GM12878 (cell line): ENCODE data around the gene RASSF8. TPM values are rescaled to one million over a fixed set of nuclear protein-coding genes. Genes with fewer than 3 reads are reported as not detected.

Experiments
- ATAC-seq: fragments of 200-7000 bp; cut with Tn5 transposase; 3 replicates; pipeline ENCODE4 v1.9.1; 2020; ENCODE audit warnings: mild to moderate bottlenecking, moderate library complexity
- BruUV-seq: library from RNA; stranded (reverse); fragments of 400-500 nt; replicated peaks from 2 replicates; lab custom pipeline; 2021; lab: Mats Ljungman, UMichigan
- CTCF ChIA-PET: fragments of 300-600 bp; sonication (Branson Sonifier 250); formaldehyde crosslinking; extraction: SDS; loops from one replicate; lab custom pipeline; 2021; ENCODE audit warnings: inconsistent platforms; lab: Yijun Ruan, JAX
- POLR2A ChIA-PET: fragments of 350-600 bp; formaldehyde crosslinking; extraction: SDS; loops from one replicate; lab custom pipeline; 2021; ENCODE audit warnings: inconsistent platforms; lab: Charles Lee
- RAD21 ChIA-PET: fragments of 300-600 bp; sonication (Branson Sonifier 250); formaldehyde crosslinking; loops from one replicate; lab custom pipeline; 2023; ENCODE audit warnings: antibody characterized with exemption; ENCODE audit not compliant: unreplicated experiment; lab: Charles Lee
- SMC1A ChIA-PET: fragments of 300-600 bp; sonication (Branson Sonifier 250); formaldehyde crosslinking; loops from one replicate; lab custom pipeline; 2023; ENCODE audit not compliant: unreplicated experiment, uncharacterized antibody; lab: Charles Lee
- DNase-seq: peaks from one replicate; pipeline ENCODE4 v3.0.0-alpha.2; 2011; ENCODE audit warnings: low read depth, low spot score
- FAIRE-seq: peaks from 3 replicates; lab custom pipeline; 2011; peaks lifted over from hg19 to GRCh38; lab: Jason Lieb, UNC
- H2AFZ ChIP-seq: 2 replicates; pipeline ENCODE4 v1.6.0; 2011; ENCODE audit warnings: low read depth, low read length, control low read depth; ENCODE audit not compliant: control insufficient read depth
- H3K27ac ChIP-seq: 2 replicates; pipeline ENCODE4 v1.5.1; 2011; ENCODE audit warnings: control low read depth; ENCODE audit not compliant: control insufficient read depth, insufficient read depth
- H3K27me3 ChIP-seq, 2 experiments: replicated peaks in 1 of 2; 2 replicates each; pipeline versions ENCODE4 v1.6.0 to v1.6.1; 2011; ENCODE audit warnings: low read length in 1 of 2; ENCODE audit not compliant: control insufficient read depth in 2 of 2, insufficient read depth in 2 of 2
- H3K36me3 ChIP-seq, 2 experiments: 2 replicates each; pipeline ENCODE4 v1.5.1; 2011; ENCODE audit warnings: low read length in 1 of 2; ENCODE audit not compliant: control insufficient read depth in 2 of 2, insufficient read depth in 2 of 2
- H3K4me1 ChIP-seq: 2 replicates; pipeline ENCODE4 v1.6.1; 2011; ENCODE audit warnings: mild to moderate bottlenecking, low read length, moderate library complexity, mixed read lengths; ENCODE audit not compliant: control insufficient read depth, insufficient read depth
- H3K4me2 ChIP-seq: 2 replicates; pipeline ENCODE4 v1.6.0; 2011; ENCODE audit warnings: control low read depth; ENCODE audit not compliant: control insufficient read depth, insufficient read depth
- H3K4me3 ChIP-seq: fragments of 200-600 bp; sonication (generic); 2 replicates; pipeline ENCODE4 v1.5.1; 2016
- H3K79me2 ChIP-seq: 2 replicates; pipeline ENCODE4 v1.6.0; 2011; ENCODE audit warnings: low read length; ENCODE audit not compliant: control insufficient read depth, insufficient read depth
- H3K9ac ChIP-seq: 2 replicates; pipeline ENCODE4 v1.8.0; 2011; ENCODE audit warnings: low read length, control low read depth, mixed read lengths; ENCODE audit not compliant: control insufficient read depth, insufficient read depth
- H3K9me3 ChIP-seq: replicated peaks from 3 replicates; pipeline ENCODE4 v1.5.1; 2011; ENCODE audit warnings: mild to moderate bottlenecking, low read length; ENCODE audit not compliant: control insufficient read depth, insufficient read depth
- H4K20me1 ChIP-seq: 2 replicates; pipeline ENCODE4 v1.6.0; 2011; ENCODE audit not compliant: control insufficient read depth, insufficient read depth
- ASH2L ChIP-seq: fragments of 300-600, 200-600 bp; sonication (generic); IDR thresholded peaks from 2 replicates; pipeline ENCODE4 v1.6.1; 2017; ENCODE audit warnings: low read depth, mild to moderate bottlenecking, borderline replicate concordance
- BRCA1 ChIP-seq: IDR thresholded peaks from 2 replicates; pipeline ENCODE4 v1.6.1; 2011; ENCODE audit warnings: low read depth, low read length, improper control_type of control experiment
- EZH2 ChIP-seq: IDR thresholded peaks from 2 replicates; pipeline ENCODE4 v1.6.1; 2012; ENCODE audit warnings: low read depth, mild to moderate bottlenecking, control low read depth, inconsistent platforms, low read length, borderline replicate concordance; ENCODE audit not compliant: control insufficient read depth
- FOS ChIP-seq: IDR thresholded peaks from 3 replicates; pipeline ENCODE4 v1.6.1; 2011; ENCODE audit warnings: borderline replicate concordance; ENCODE audit not compliant: insufficient read length; ENCODE audit errors: extremely low read depth
- FOXM1 ChIP-seq: IDR thresholded peaks from 2 replicates; pipeline ENCODE4 v1.6.1; 2012; ENCODE audit warnings: low read depth, mild to moderate bottlenecking, inconsistent platforms, low read length, moderate library complexity
- HSF1 ChIP-seq: fragments of 150-350 bp; IDR thresholded peaks from 2 replicates; pipeline ENCODE4 v1.6.1; 2014; ENCODE audit warnings: mild to moderate bottlenecking, low read depth, low read length
- IRF3 ChIP-seq: fragments of 450-650 bp; IDR thresholded peaks from 2 replicates; pipeline ENCODE4 v1.6.1; 2014; ENCODE audit warnings: mild to moderate bottlenecking
- KDM1A ChIP-seq: fragments of 200-600 bp; sonication (generic); IDR thresholded peaks from 2 replicates; pipeline ENCODE4 v1.6.1; 2016; ENCODE audit warnings: borderline replicate concordance
- MAX ChIP-seq: IDR thresholded peaks from 2 replicates; pipeline ENCODE4 v1.6.1; 2012; ENCODE audit warnings: low read depth, low read length, improper control_type of control experiment
- MTA3 ChIP-seq: IDR thresholded peaks from 2 replicates; pipeline ENCODE4 v1.6.1; 2012; ENCODE audit warnings: low read length, inconsistent platforms, borderline replicate concordance
- POLR2AphosphoS2 ChIP-seq: IDR thresholded peaks from 2 replicates; pipeline ENCODE4 v1.6.1; 2011; ENCODE audit warnings: low read depth, mild to moderate bottlenecking, low read length, improper control_type of control experiment, moderate library complexity
- RBBP5 ChIP-seq: fragments of 200-600 bp; sonication (generic); conservative IDR thresholded peaks from 2 replicates; pipeline ENCODE4 v1.6.1; 2016
- SRF ChIP-seq, 2 experiments: IDR thresholded peaks; 2 replicates each; pipeline ENCODE4 v1.6.1; 2011; ENCODE audit warnings: low read depth in 2 of 2, low read length in 2 of 2, mild to moderate bottlenecking in 1 of 2, moderate library complexity in 1 of 2
- TBL1XR1 ChIP-seq: IDR thresholded peaks from 2 replicates; pipeline ENCODE4 v1.6.1; 2012; ENCODE audit warnings: low read depth, low read length, improper control_type of control experiment
- TCF3 ChIP-seq: IDR thresholded peaks from 2 replicates; pipeline ENCODE4 v1.6.1; 2012; ENCODE audit warnings: low read depth, mild to moderate bottlenecking, low read length, borderline replicate concordance; ENCODE audit not compliant: insufficient read depth
- TCF7 ChIP-seq: IDR thresholded peaks from 2 replicates; pipeline ENCODE4 v1.6.1; 2014; ENCODE audit warnings: antibody characterized with exemption, borderline replicate concordance
- WRNIP1 ChIP-seq: IDR thresholded peaks from 2 replicates; pipeline ENCODE4 v1.6.1; 2011; ENCODE audit warnings: low read depth, low read length, improper control_type of control experiment, borderline replicate concordance
- YBX1 ChIP-seq: fragments of 450-650 bp; IDR thresholded peaks from 2 replicates; pipeline ENCODE4 v1.6.1; 2016; ENCODE audit warnings: antibody characterized with exemption
- ZBED1 ChIP-seq: IDR thresholded peaks from 2 replicates; pipeline ENCODE4 v1.6.1; 2016; ENCODE audit warnings: borderline replicate concordance
- ZBTB11 ChIP-seq: fragments of 450-650 bp; formaldehyde crosslinking; IDR thresholded peaks from 2 replicates; pipeline ENCODE4 v1.5.0; 2022; ENCODE audit warnings: mild to moderate bottlenecking, missing genetic modification characterization
- WGBS: methylation state at CpG from one replicate; pipeline ENCODE4 v1.1.6; 2016; ENCODE audit warnings: low lambda C conversion rate; ENCODE audit not compliant: insufficient replicate concordance, insufficient coverage; ENCODE audit errors: missing lambda C conversion rate; 5-methylcytosine and 5-hydroxymethylcytosine counted together
- in situ Hi-C: fragments of 300-500 bp; cut with MboI; formaldehyde crosslinking; loops from 9 replicates; pipeline ENCODE4 v1.14.3; 2018; ENCODE audit warnings: mixed read lengths
- intact Hi-C: fragments of 100-400 bp; cut with micrococcal nuclease; formaldehyde crosslinking; loops from one replicate; pipeline ENCODE4 v1.14.2; 2022; ENCODE audit not compliant: unreplicated experiment
- polyA plus RNA-seq, 11 experiments: library from polyadenylated mRNA; depleted of rRNA in 4 of 11; unstranded in 6 of 11; stranded (reverse) in 5 of 11; fragments of >200 nt; fragmentation: Nextera tagmentation in 4 of 11; fragmentation: Illumina TruSeq in 1 of 11; extraction: Ambion mirVana in 4 of 11; extraction: Trizol in 1 of 11; gene quantifications; 1 replicate in 1 of 11; 2 replicates in 10 of 11; pipeline versions ENCODE4 v1.2.1 to v1.2.3, GENCODE V29; 2011 to 2016; ENCODE audit warnings: inconsistent platforms in 2 of 11, missing spikeins in 2 of 11, low read depth in 1 of 11
- total RNA-seq, 4 experiments: library from RNA; depleted of rRNA in 3 of 4; stranded (reverse); fragments of >200 nt in 3 of 4; fragmentation: Illumina TruSeq in 1 of 4; extraction: Trizol in 1 of 4; gene quantifications; 2 replicates each; pipeline versions ENCODE4 v1.2.1 to v1.2.3, GENCODE V29; 2013 to 2021

Gene RASSF8
- total and polyA plus RNA-seq, 10 of the 15 experiments (the other 5 are each of a cell fraction or from before 2014, with no cell fraction given) = 0.06 to 0.18 (median 0.08) TPM; not detected in 6

DNA sequence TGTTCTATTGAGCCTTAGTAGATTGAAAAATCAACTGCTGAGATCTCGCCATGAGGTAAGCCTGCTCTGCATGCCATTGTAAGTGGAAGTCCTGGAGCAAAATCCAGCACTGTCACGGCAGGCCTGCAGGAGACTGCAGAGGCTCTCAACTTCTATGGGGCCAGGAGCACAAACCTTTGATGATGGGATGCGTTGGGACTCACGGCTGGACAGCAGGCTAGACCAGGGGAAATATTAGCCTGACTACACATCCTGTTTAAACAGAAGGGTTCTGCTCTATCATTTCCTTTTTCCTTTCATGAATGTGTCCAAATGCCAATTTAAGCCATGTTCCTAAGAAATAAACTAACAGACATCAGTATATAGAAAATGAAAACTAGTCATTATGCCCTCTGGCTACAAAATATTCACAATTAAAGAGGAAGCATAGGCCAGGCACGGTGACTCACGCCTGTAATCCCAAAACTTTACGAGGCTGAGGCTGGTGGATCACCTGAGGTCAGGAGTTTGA is 33.9 kb upstream of the RASSF8 start:
- TF ChIP-seq YBX1 (no peak), WRNIP1 (no peak), TCF3 (no peak), TBL1XR1 (no peak), ASH2L (no peak), ZBED1 (no peak), FOXM1 (no peak), IRF3 (no peak), EZH2 (no peak), RBBP5 (no peak), MAX (no peak), TCF7 (no peak), POLR2AphosphoS2 (no peak), FOS (no peak), SRF (IDR thresholded peaks at IDR 0.05; ENCODE audit: low read depth in 2 of 2, low read length in 2 of 2) (no peak), BRCA1 (no peak), HSF1 (no peak), ZBTB11 (no peak), MTA3 (no peak), KDM1A (no peak)
- TF ChIP-seq, all 136 proteins: peak for 0
- no peaks in the 10 kb centered on the region for H3K4me1 ChIP-seq
- no TSS peak for BruUV-seq

More for the DNA sequence above, 33.9 kb upstream of the RASSF8 start:
- Histone ChIP-seq H3K9ac (no peak overlapping the region), H3K9me3 (no peaks in the 10 kb centered on the region), H2AFZ (no peak overlapping the region), H3K4me3 (no peak overlapping the region), H3K27me3 (no peaks in the 10 kb centered on the region), H3K4me2 (no peak overlapping the region), H3K79me2 (no peaks in the 10 kb centered on the region), H4K20me1 (no peaks in the 10 kb centered on the region), H3K36me3 (no peaks in the 10 kb centered on the region), H3K27ac (no peak overlapping the region)
- CTCF ChIA-PET = no interaction called here
- DNase-seq (no peak), ATAC-seq (no peak), FAIRE-seq (peak; percentile 31)
- intact Hi-C loops = no loop called here
- SMC1A ChIA-PET = no interaction called here
- POLR2A ChIA-PET = no interaction called here
- WGBS = 45% methylated on average over 7 of the region's 7 CpGs
- RAD21 ChIA-PET = no interaction called here
- in situ Hi-C loops = no loop called here
